HEK293 (cell line): Measurements from ENCODE around the gene HNRNPUL1.

ENCODE experiments used
- CTCF ChIP-seq: fragments of 450-650 bp; formaldehyde crosslinking; IDR thresholded peaks from 2 replicates; pipeline ENCODE4 v1.5.1; 2016; ENCODE audit warnings: missing biosample characterization, missing genetic modification characterization
- HIC1 ChIP-seq: fragments of 450-650 bp; formaldehyde crosslinking; IDR thresholded peaks from 2 replicates; pipeline ENCODE4 v1.5.1; 2016; ENCODE audit warnings: missing biosample characterization, missing genetic modification characterization
- SETDB1 ChIP-seq: IDR thresholded peaks from one replicate; pipeline ENCODE4 v1.6.1; 2017; ENCODE audit warnings: mild to moderate bottlenecking, low read length, moderate library complexity, mixed read lengths; ENCODE audit not compliant: insufficient read length
- ZNF335 ChIP-seq: fragments of 450-650 bp; formaldehyde crosslinking; conservative IDR thresholded peaks from 2 replicates; pipeline ENCODE4 v1.5.1; 2016; ENCODE audit warnings: missing biosample characterization, missing genetic modification characterization
- ZNF548 ChIP-seq: fragments of 450-650 bp; formaldehyde crosslinking; IDR thresholded peaks from 2 replicates; pipeline ENCODE4 v1.5.1; 2016; ENCODE audit warnings: missing biosample characterization, missing genetic modification characterization
- ZNF571 ChIP-seq: fragments of 450-650 bp; formaldehyde crosslinking; IDR thresholded peaks from 2 replicates; pipeline ENCODE4 v1.5.0; 2017; ENCODE audit warnings: missing biosample characterization, missing genetic modification characterization
- ZNF580 ChIP-seq: fragments of 450-650 bp; formaldehyde crosslinking; IDR thresholded peaks from 2 replicates; pipeline ENCODE4 v1.5.1; 2016; ENCODE audit warnings: missing biosample characterization, missing genetic modification characterization
- ZNF660 ChIP-seq: fragments of 450-650 bp; IDR thresholded peaks from 2 replicates; pipeline ENCODE4 v1.5.1; 2018; ENCODE audit warnings: missing biosample characterization, mild to moderate bottlenecking, missing genetic modification characterization

- TF ChIP-seq CTCF (no peak), SETDB1 (no peak), ZNF660 (no peak), ZNF335 (tag by site-specific recombination) (no peak), ZNF548 (tag by site-specific recombination) (no peak), HIC1 (tag by site-specific recombination) (no peak), ZNF580 (tag by site-specific recombination) (no peak), ZNF571 (no peak)
Measured at GRCh38 chr19:41339936-41340335, 75.8 kb downstream of the HNRNPUL1 start.
